ENCODE results near the gene WASHC2A.
A peak's percentile ranks its signal among the peaks of the same experiment; 100 is the strongest.
"Not testable (repeated sequence)": the region's sequence is repeated elsewhere in the genome, so short reads cannot be mapped to it uniquely, and the experiment has no call there.

Gene WASHC2A

GRCh38 chr10:50165038-50165437 lies 97.3 kb downstream of the WASHC2A start:
- DNase-seq; H2BK5ac ChIP-seq (ENCODE audit: low read depth, low read length, poor library complexity, severe bottlenecking); H4K91ac ChIP-seq (ENCODE audit: low read length); H3K27me3 ChIP-seq (ENCODE audit: control insufficient read depth in 1 of 2, insufficient read depth in 1 of 2, low read length in 2 of 2); H3K4me3 ChIP-seq (ENCODE audit: insufficient read depth in 1 of 2, low read depth in 1 of 2, low read length in 2 of 2); H3K9ac ChIP-seq (ENCODE audit: low read length); H3K14ac ChIP-seq (ENCODE audit: low read length in 2 of 2); H3K4me1 ChIP-seq (ENCODE audit: control insufficient read depth, insufficient read depth, low read depth, low read length); H4K8ac ChIP-seq (ENCODE audit: low read length); H2BK15ac ChIP-seq (ENCODE audit: low read depth, poor library complexity, severe bottlenecking); H3K4ac ChIP-seq (ENCODE audit: low read depth in 1 of 2, low read length in 2 of 2); H3K9me3 ChIP-seq (ENCODE audit: control insufficient read depth, low read length); H3K23ac ChIP-seq (ENCODE audit: low read length in 2 of 2); H3K36me3 ChIP-seq (ENCODE audit: control insufficient read depth in 1 of 2, insufficient read depth in 2 of 2, low read depth in 1 of 2, low read length in 2 of 2); H3K18ac ChIP-seq (ENCODE audit: low read depth in 1 of 2, low read length in 2 of 2); H2AFZ ChIP-seq (ENCODE audit: low read depth, low read length); H2BK12ac ChIP-seq (ENCODE audit: low read length in 2 of 2); H2AK5ac ChIP-seq (ENCODE audit: low read length, severe bottlenecking); H3K27ac ChIP-seq (ENCODE audit: low read length, poor library complexity, severe bottlenecking); H3K4me2 ChIP-seq (ENCODE audit: low read length, poor library complexity, severe bottlenecking); H3K79me1 ChIP-seq (replicated peaks; ENCODE audit: low read length, poor library complexity, severe bottlenecking); H2BK120ac ChIP-seq (ENCODE audit: low read depth, low read length): not testable (repeated sequence)
- WGBS, result 89% methylated on average over 1 of the region's 2 CpGs

- H2AK5ac ChIP-seq (ENCODE audit: low read length, severe bottlenecking); H3K18ac ChIP-seq (ENCODE audit: low read depth in 1 of 2, low read length in 2 of 2); H3K9ac ChIP-seq (ENCODE audit: low read length); H2BK120ac ChIP-seq (ENCODE audit: low read depth, low read length); H4K8ac ChIP-seq (ENCODE audit: low read length); H3K27me3 ChIP-seq (ENCODE audit: control insufficient read depth in 1 of 2, insufficient read depth in 1 of 2, low read length in 2 of 2); H2AFZ ChIP-seq (ENCODE audit: low read depth, low read length); H3K4me1 ChIP-seq (ENCODE audit: control insufficient read depth, insufficient read depth, low read depth, low read length); H3K27ac ChIP-seq (ENCODE audit: low read length, poor library complexity, severe bottlenecking); H3K36me3 ChIP-seq (ENCODE audit: control insufficient read depth in 1 of 2, insufficient read depth in 2 of 2, low read depth in 1 of 2, low read length in 2 of 2); H3K23ac ChIP-seq (ENCODE audit: low read length in 2 of 2); H2BK15ac ChIP-seq (ENCODE audit: low read depth, poor library complexity, severe bottlenecking); H4K91ac ChIP-seq (ENCODE audit: low read length); DNase-seq; H3K9me3 ChIP-seq (ENCODE audit: control insufficient read depth, low read length); H2BK12ac ChIP-seq (ENCODE audit: low read length in 2 of 2); H3K14ac ChIP-seq (ENCODE audit: low read length in 2 of 2); H3K4me3 ChIP-seq (ENCODE audit: insufficient read depth in 1 of 2, low read depth in 1 of 2, low read length in 2 of 2); H2BK5ac ChIP-seq (ENCODE audit: low read depth, low read length, poor library complexity, severe bottlenecking); H3K79me1 ChIP-seq (replicated peaks; ENCODE audit: low read length, poor library complexity, severe bottlenecking); H3K4me2 ChIP-seq (ENCODE audit: low read length, poor library complexity, severe bottlenecking); H3K4ac ChIP-seq (ENCODE audit: low read depth in 1 of 2, low read length in 2 of 2): not testable (repeated sequence)
- no CpG with 5 or more reads among the region's 3 CpGs for WGBS
These were observed 100.1 kb downstream of the WASHC2A start for GRCh38 chr10:50167833-50168232.

- not testable (repeated sequence) for H3K79me1 ChIP-seq (replicated peaks; ENCODE audit: low read length, poor library complexity, severe bottlenecking); H3K9me3 ChIP-seq (ENCODE audit: control insufficient read depth, low read length); H2BK5ac ChIP-seq (ENCODE audit: low read depth, low read length, poor library complexity, severe bottlenecking); H3K4me2 ChIP-seq (ENCODE audit: low read length, poor library complexity, severe bottlenecking); H3K9ac ChIP-seq (ENCODE audit: low read length); H2BK15ac ChIP-seq (ENCODE audit: low read depth, poor library complexity, severe bottlenecking); DNase-seq; H2AK5ac ChIP-seq (ENCODE audit: low read length, severe bottlenecking); H2BK120ac ChIP-seq (ENCODE audit: low read depth, low read length); H3K4me3 ChIP-seq (ENCODE audit: insufficient read depth in 1 of 2, low read depth in 1 of 2, low read length in 2 of 2); H3K14ac ChIP-seq (ENCODE audit: low read length in 2 of 2); H3K27me3 ChIP-seq (ENCODE audit: control insufficient read depth in 1 of 2, insufficient read depth in 1 of 2, low read length in 2 of 2); H3K27ac ChIP-seq (ENCODE audit: low read length, poor library complexity, severe bottlenecking); H4K8ac ChIP-seq (ENCODE audit: low read length); H3K18ac ChIP-seq (ENCODE audit: low read depth in 1 of 2, low read length in 2 of 2); H2AFZ ChIP-seq (ENCODE audit: low read depth, low read length); H4K91ac ChIP-seq (ENCODE audit: low read length); H3K23ac ChIP-seq (ENCODE audit: low read length in 2 of 2); H3K36me3 ChIP-seq (ENCODE audit: control insufficient read depth in 1 of 2, insufficient read depth in 2 of 2, low read depth in 1 of 2, low read length in 2 of 2); H2BK12ac ChIP-seq (ENCODE audit: low read length in 2 of 2); H3K4ac ChIP-seq (ENCODE audit: low read depth in 1 of 2, low read length in 2 of 2); H3K4me1 ChIP-seq (ENCODE audit: control insufficient read depth, insufficient read depth, low read depth, low read length)
- no CpG with 5 or more reads among the region's 1 CpG for WGBS
These were observed 101.8 kb downstream of the WASHC2A start for GRCh38 chr10:50169506-50169905.

- DNase-seq, result peak; percentile 13
- not testable (repeated sequence) for H3K9me3 ChIP-seq (ENCODE audit: control insufficient read depth, low read length); H4K91ac ChIP-seq (ENCODE audit: low read length); H3K4me1 ChIP-seq (ENCODE audit: control insufficient read depth, insufficient read depth, low read depth, low read length); H2BK15ac ChIP-seq (ENCODE audit: low read depth, poor library complexity, severe bottlenecking); H2BK12ac ChIP-seq (ENCODE audit: low read length in 2 of 2); H3K79me1 ChIP-seq (replicated peaks; ENCODE audit: low read length, poor library complexity, severe bottlenecking); H2BK5ac ChIP-seq (ENCODE audit: low read depth, low read length, poor library complexity, severe bottlenecking); H3K27ac ChIP-seq (ENCODE audit: low read length, poor library complexity, severe bottlenecking); H3K14ac ChIP-seq (ENCODE audit: low read length in 2 of 2); H3K27me3 ChIP-seq (ENCODE audit: control insufficient read depth in 1 of 2, insufficient read depth in 1 of 2, low read length in 2 of 2); H3K4me2 ChIP-seq (ENCODE audit: low read length, poor library complexity, severe bottlenecking); H3K23ac ChIP-seq (ENCODE audit: low read length in 2 of 2); H3K4ac ChIP-seq (ENCODE audit: low read depth in 1 of 2, low read length in 2 of 2); H2AK5ac ChIP-seq (ENCODE audit: low read length, severe bottlenecking); H3K36me3 ChIP-seq (ENCODE audit: control insufficient read depth in 1 of 2, insufficient read depth in 2 of 2, low read depth in 1 of 2, low read length in 2 of 2); H3K18ac ChIP-seq (ENCODE audit: low read depth in 1 of 2, low read length in 2 of 2); H4K8ac ChIP-seq (ENCODE audit: low read length); H2BK120ac ChIP-seq (ENCODE audit: low read depth, low read length); H3K4me3 ChIP-seq (ENCODE audit: insufficient read depth in 1 of 2, low read depth in 1 of 2, low read length in 2 of 2); H2AFZ ChIP-seq (ENCODE audit: low read depth, low read length)
- peak overlapping the region; percentile 32 for H3K9ac ChIP-seq (ENCODE audit: low read length)
- no CpG with 5 or more reads among the region's 3 CpGs for WGBS
These were observed 107.2 kb downstream of the WASHC2A start for GRCh38 chr10:50174788-50175525.
